Liver (tissue), 3 donors: ENCODE data around the gene PDZRN4.

Experiments
- EGR1 ChIP-seq, 2 donors: IDR thresholded peaks; 2 replicates each; pipeline ENCODE4 v1.6.1; 2016 to 2018; ENCODE audit warnings: antibody characterized with exemption in 2 of 2, low read depth in 2 of 2
- FOXA1 ChIP-seq: IDR thresholded peaks from 2 replicates; pipeline ENCODE4 v1.6.1; 2016; ENCODE audit warnings: antibody characterized with exemption
- GABPA ChIP-seq, 2 donors: IDR thresholded peaks in 1 of 2; conservative IDR thresholded peaks in 1 of 2; 2 replicates each; pipeline ENCODE4 v1.6.1; 2016; ENCODE audit warnings: antibody characterized with exemption in 2 of 2, mild to moderate bottlenecking in 1 of 2, moderate library complexity in 1 of 2
- HNF4A ChIP-seq, 2 donors: conservative IDR thresholded peaks; 2 replicates each; pipeline ENCODE4 v1.6.1; 2016; ENCODE audit warnings: antibody characterized with exemption in 2 of 2, mild to moderate bottlenecking in 2 of 2
- JUND ChIP-seq, 2 donors: IDR thresholded peaks; 2 replicates each; pipeline ENCODE4 v1.6.1; 2016; ENCODE audit warnings: antibody characterized with exemption in 2 of 2
- MAX ChIP-seq: IDR thresholded peaks from 2 replicates; pipeline ENCODE4 v1.6.1; 2016; ENCODE audit warnings: antibody characterized with exemption
- NR2F2 ChIP-seq: IDR thresholded peaks from 2 replicates; pipeline ENCODE4 v1.6.1; 2016; ENCODE audit warnings: antibody characterized with exemption
- RAD21 ChIP-seq, 2 donors: IDR thresholded peaks; 2 replicates each; pipeline ENCODE4 v1.6.1; 2016; ENCODE audit warnings: antibody characterized with exemption in 2 of 2, mild to moderate bottlenecking in 2 of 2
- SP1 ChIP-seq: IDR thresholded peaks from 2 replicates; pipeline ENCODE4 v1.6.1; 2018; ENCODE audit warnings: antibody characterized with exemption, mild to moderate bottlenecking
- TAF1 ChIP-seq: conservative IDR thresholded peaks from 2 replicates; pipeline ENCODE4 v1.6.1; 2016; ENCODE audit warnings: antibody characterized with exemption, mild to moderate bottlenecking
- YY1 ChIP-seq: IDR thresholded peaks from 2 replicates; pipeline ENCODE4 v1.6.1; 2016; ENCODE audit warnings: antibody characterized with exemption, mild to moderate bottlenecking
- TF ChIP-seq, protein P1 (sequence below): fragments of 150-350 bp; IDR thresholded peaks from 2 replicates; pipeline ENCODE4 v1.5.1; 2017; ENCODE audit warnings: improper control_type of control experiment, low read depth, low read length; ENCODE audit not compliant: missing input control
- TF ChIP-seq, protein P2 (sequence below): IDR thresholded peaks from 2 replicates; pipeline ENCODE4 v1.6.1; 2016; ENCODE audit warnings: antibody characterized with exemption, mild to moderate bottlenecking
- TF ChIP-seq, protein P3 (sequence below): IDR thresholded peaks from 2 replicates; pipeline ENCODE4 v1.6.1; 2016; ENCODE audit warnings: antibody characterized with exemption
- donor health status: healthy.
- donor health status: healthy.

- TF ChIP-seq, protein P1, sequence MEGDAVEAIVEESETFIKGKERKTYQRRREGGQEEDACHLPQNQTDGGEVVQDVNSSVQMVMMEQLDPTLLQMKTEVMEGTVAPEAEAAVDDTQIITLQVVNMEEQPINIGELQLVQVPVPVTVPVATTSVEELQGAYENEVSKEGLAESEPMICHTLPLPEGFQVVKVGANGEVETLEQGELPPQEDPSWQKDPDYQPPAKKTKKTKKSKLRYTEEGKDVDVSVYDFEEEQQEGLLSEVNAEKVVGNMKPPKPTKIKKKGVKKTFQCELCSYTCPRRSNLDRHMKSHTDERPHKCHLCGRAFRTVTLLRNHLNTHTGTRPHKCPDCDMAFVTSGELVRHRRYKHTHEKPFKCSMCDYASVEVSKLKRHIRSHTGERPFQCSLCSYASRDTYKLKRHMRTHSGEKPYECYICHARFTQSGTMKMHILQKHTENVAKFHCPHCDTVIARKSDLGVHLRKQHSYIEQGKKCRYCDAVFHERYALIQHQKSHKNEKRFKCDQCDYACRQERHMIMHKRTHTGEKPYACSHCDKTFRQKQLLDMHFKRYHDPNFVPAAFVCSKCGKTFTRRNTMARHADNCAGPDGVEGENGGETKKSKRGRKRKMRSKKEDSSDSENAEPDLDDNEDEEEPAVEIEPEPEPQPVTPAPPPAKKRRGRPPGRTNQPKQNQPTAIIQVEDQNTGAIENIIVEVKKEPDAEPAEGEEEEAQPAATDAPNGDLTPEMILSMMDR = no peak
- TF ChIP-seq EGR1 (IDR thresholded peaks at IDR 0.05; ENCODE audit: low read depth in 2 of 2) (no peak), YY1 (no peak), GABPA (IDR thresholded peaks at IDR 0.05 in 1 of 2, conservative IDR thresholded peaks at IDR 0.05 in 1 of 2) (no peak), RAD21 (IDR thresholded peaks at IDR 0.05) (no peak), TAF1 (no peak), SP1 (no peak), MAX (no peak), FOXA1 (no peak), NR2F2 (no peak), HNF4A (conservative IDR thresholded peaks at IDR 0.05) (no peak), JUND (IDR thresholded peaks at IDR 0.05) (no peak)
- TF ChIP-seq, protein P2, sequence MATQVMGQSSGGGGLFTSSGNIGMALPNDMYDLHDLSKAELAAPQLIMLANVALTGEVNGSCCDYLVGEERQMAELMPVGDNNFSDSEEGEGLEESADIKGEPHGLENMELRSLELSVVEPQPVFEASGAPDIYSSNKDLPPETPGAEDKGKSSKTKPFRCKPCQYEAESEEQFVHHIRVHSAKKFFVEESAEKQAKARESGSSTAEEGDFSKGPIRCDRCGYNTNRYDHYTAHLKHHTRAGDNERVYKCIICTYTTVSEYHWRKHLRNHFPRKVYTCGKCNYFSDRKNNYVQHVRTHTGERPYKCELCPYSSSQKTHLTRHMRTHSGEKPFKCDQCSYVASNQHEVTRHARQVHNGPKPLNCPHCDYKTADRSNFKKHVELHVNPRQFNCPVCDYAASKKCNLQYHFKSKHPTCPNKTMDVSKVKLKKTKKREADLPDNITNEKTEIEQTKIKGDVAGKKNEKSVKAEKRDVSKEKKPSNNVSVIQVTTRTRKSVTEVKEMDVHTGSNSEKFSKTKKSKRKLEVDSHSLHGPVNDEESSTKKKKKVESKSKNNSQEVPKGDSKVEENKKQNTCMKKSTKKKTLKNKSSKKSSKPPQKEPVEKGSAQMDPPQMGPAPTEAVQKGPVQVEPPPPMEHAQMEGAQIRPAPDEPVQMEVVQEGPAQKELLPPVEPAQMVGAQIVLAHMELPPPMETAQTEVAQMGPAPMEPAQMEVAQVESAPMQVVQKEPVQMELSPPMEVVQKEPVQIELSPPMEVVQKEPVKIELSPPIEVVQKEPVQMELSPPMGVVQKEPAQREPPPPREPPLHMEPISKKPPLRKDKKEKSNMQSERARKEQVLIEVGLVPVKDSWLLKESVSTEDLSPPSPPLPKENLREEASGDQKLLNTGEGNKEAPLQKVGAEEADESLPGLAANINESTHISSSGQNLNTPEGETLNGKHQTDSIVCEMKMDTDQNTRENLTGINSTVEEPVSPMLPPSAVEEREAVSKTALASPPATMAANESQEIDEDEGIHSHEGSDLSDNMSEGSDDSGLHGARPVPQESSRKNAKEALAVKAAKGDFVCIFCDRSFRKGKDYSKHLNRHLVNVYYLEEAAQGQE = no peak
- TF ChIP-seq, protein P3, sequence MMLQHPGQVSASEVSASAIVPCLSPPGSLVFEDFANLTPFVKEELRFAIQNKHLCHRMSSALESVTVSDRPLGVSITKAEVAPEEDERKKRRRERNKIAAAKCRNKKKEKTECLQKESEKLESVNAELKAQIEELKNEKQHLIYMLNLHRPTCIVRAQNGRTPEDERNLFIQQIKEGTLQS = no peak
Measured at GRCh38 chr12:41269056-41269455, 80.9 kb downstream of the PDZRN4 start.
